Testis (tissue), 3 donors: ENCODE measurements around the gene ADAMTS20. TPM values are rescaled to one million over a fixed set of nuclear protein-coding genes. Genes with fewer than 3 reads are reported as not detected.

Experiments
- DNase-seq: peaks from one replicate; pipeline ENCODE4 v3.0.0-alpha.2; 2019
- H3K27ac ChIP-seq, 2 donors: fragments of 200-600 bp; sonication (generic); one replicate each; pipeline ENCODE4 v1.5.1; 2019
- H3K27me3 ChIP-seq: fragments of 200-600 bp; sonication (generic); one replicate; pipeline ENCODE4 v1.5.1; 2019
- H3K36me3 ChIP-seq: fragments of 200-600 bp; sonication (generic); one replicate; pipeline ENCODE4 v1.5.1; 2017; ENCODE audit warnings: low read depth; ENCODE audit errors: missing control alignments
- H3K4me1 ChIP-seq: fragments of 200-600 bp; sonication (generic); one replicate; pipeline ENCODE4 v1.5.1; 2019
- H3K4me3 ChIP-seq, 2 donors: fragments of 200-600 bp; sonication (generic); one replicate each; pipeline ENCODE4 v1.5.1; 2017 to 2019
- H3K9me3 ChIP-seq: fragments of 200-600 bp; sonication (generic); one replicate; pipeline ENCODE4 v1.5.1; 2017
- CTCF ChIP-seq, 3 experiments: fragments of 450-650 bp in 2 of 3; fragments of 200-600 bp in 1 of 3; sonication (generic) in 1 of 3; IDR thresholded peaks; one replicate each; pipeline ENCODE4 v1.5.1; 2016 to 2019; ENCODE audit warnings: antibody characterized with exemption in 3 of 3, mild to moderate bottlenecking in 2 of 3, moderate library complexity in 1 of 3
- POLR2A ChIP-seq: fragments of 450-650 bp; IDR thresholded peaks from one replicate; pipeline ENCODE4 v1.6.1; 2017; ENCODE audit warnings: antibody characterized with exemption, mild to moderate bottlenecking, moderate library complexity
- WGBS, 2 donors: methylation state at CpG; one replicate each; pipeline ENCODE4 v1.1.5; 2018; 5-methylcytosine and 5-hydroxymethylcytosine counted together
- intact Hi-C: fragments of 100-400 bp; cut with DNase I; formaldehyde crosslinking; loops from one replicate; pipeline ENCODE4 v1.15.1; 2023; ENCODE audit warnings: low total_unique reads
- polyA plus RNA-seq: library from polyadenylated mRNA; stranded (reverse); fragments of 350-450 nt; fragmentation: Illumina TruSeq; extraction: RNeasy Lipid Tissue Mini Kit (QIAGEN cat#74804); gene quantifications from one replicate; pipeline ENCODE4 v1.2.3, GENCODE V29; 2014; ENCODE audit warnings: low read depth, low replicate concordance; ENCODE audit not compliant: insufficient read depth
- total RNA-seq, 2 donors: library from RNA; depleted of rRNA; stranded (reverse); fragments of >200 nt; gene quantifications; one replicate each; pipeline ENCODE4 v1.2.3, GENCODE V29; 2016

The ADAMTS20 gene
- total and polyA plus RNA-seq, 3 donors from 2014 or later = 0.26 to 1.5 (median 1.1) TPM

DNA sequence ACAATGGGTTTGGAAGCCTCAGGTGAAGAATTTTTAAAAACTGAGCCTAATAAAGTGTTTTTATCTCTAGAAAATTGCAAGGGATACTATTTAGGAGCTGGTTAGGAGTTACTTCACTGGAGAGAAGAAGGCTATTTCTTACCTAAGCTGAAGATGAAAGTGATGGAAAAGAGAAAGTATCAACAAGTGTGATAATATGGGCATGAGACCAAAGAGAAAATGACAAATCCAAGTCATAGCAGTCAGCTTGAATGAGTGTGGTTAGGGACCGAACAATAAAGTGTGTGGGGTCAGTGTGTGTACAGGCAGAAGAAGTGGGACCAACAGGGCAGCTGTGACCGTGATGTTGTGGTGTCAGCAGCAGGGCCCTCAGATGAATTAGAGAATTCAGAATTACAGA, 24.2 kb upstream of the ADAMTS20 start:
- Histone ChIP-seq H3K27ac (no peak overlapping the region), H3K4me3 (no peak overlapping the region), H3K36me3 (no peaks in the 10 kb centered on the region), H3K9me3 (no peaks in the 10 kb centered on the region), H3K4me1 (no peaks in the 10 kb centered on the region), H3K27me3 (no peaks in the 10 kb centered on the region)
- 76 to 90% methylated on average over 2 of the region's 2 CpGs for WGBS, 2 donors
- TF ChIP-seq CTCF (IDR thresholded peaks at IDR 0.05) = no peak
- TF ChIP-seq POLR2A = no peak
- intact Hi-C loops = no loop called here
- no peak for DNase-seq

DNA sequence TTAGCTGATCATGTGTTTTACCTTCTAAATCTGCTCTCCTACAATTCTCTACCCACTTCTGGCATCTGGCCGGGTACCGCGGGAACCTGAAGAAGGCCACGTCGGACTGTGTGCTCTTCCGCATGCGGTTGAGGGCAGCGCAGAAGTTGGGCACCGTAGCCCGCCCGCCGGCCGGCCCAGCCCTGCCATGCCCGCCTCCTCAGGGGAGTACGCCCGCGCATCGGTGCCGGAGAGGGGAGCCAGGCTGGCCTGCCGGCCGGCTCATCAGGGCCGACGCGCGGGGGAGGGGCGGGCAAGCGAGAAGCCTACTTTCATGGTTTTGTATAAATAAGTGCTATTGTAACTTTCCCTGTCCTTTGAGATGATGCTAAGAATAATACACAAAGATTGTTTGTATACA, 19.9 kb upstream of the ADAMTS20 start:
- Histone ChIP-seq H3K36me3 (no peaks in the 10 kb centered on the region), H3K9me3 (no peaks in the 10 kb centered on the region), H3K27ac (no peak overlapping the region), H3K4me3 (peak overlapping the region; percentile 4 to 21), H3K27me3 (no peaks in the 10 kb centered on the region), H3K4me1 (no peaks in the 10 kb centered on the region)
- WGBS, 2 donors = 29 to 47% methylated on average over 7 to 27 of the region's 27 CpGs
- intact Hi-C loops = no loop called here
- TF ChIP-seq POLR2A (no peak), CTCF (IDR thresholded peaks at IDR 0.05) (no peak)
- no peak for DNase-seq

- H3K27me3 ChIP-seq = no peaks in the 10 kb centered on the region
- H3K4me3 ChIP-seq = no peak overlapping the region
- intact Hi-C loops = no loop called here
- no peaks in the 10 kb centered on the region for H3K9me3 ChIP-seq
- DNase-seq = no peak
- no peaks in the 10 kb centered on the region for H3K4me1 ChIP-seq
- TF ChIP-seq POLR2A (no peak), CTCF (IDR thresholded peaks at IDR 0.05) (no peak)
- H3K36me3 ChIP-seq = no peaks in the 10 kb centered on the region
- H3K27ac ChIP-seq = no peak overlapping the region
These were observed 4.1 kb upstream of the ADAMTS20 start for GRCh38 chr12:43556057-43556456.

- TF ChIP-seq CTCF (IDR thresholded peaks at IDR 0.05) (no peak), POLR2A (no peak)
- 0 to 1% methylated on average over 21 to 48 of the region's 48 CpGs for WGBS, 2 donors
- no peak for DNase-seq
- no peaks in the 10 kb centered on the region for H3K4me1 ChIP-seq
- no peak overlapping the region for H3K27ac ChIP-seq
- H3K9me3 ChIP-seq = no peaks in the 10 kb centered on the region
- peak overlapping the region; percentile 40 to 45 for H3K4me3 ChIP-seq
- no peaks in the 10 kb centered on the region for H3K36me3 ChIP-seq
- H3K27me3 ChIP-seq = no peaks in the 10 kb centered on the region
- intact Hi-C loops = no loop called here
These were observed 578 bp downstream of the ADAMTS20 start for GRCh38 chr12:43551279-43551970.

DNA sequence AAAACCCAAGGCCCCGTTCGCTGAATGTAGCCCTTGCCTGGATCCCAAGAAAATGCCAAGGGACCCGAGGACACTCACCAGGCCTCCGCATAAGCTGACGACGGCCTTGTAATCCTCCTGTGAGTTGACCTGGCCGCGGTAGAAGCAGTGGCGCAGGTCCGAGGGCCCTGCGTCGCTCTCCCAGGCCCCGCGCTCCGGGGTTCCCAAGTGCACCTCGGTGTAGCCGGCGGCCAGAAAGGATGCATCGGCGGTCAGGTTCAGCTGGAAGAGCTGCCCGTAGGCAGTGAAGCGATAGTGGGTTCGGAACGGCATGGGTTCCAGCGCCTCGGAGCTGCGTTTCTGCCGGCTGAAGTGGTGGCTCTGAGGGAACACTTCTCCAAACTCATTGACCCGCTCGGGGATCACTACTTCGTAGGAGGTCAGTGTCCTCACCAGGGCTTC, 1.2 kb downstream of the ADAMTS20 start:
- no peaks in the 10 kb centered on the region for H3K36me3 ChIP-seq
- intact Hi-C loops = no loop called here
- no peaks in the 10 kb centered on the region for H3K9me3 ChIP-seq
- TF ChIP-seq CTCF (IDR thresholded peaks at IDR 0.05) (no peak), POLR2A (no peak)
- H3K4me1 ChIP-seq = no peaks in the 10 kb centered on the region
- 10 to 14% methylated on average over 10 to 24 of the region's 31 CpGs for whole genome bisulfite sequencing, 2 donors
- DNase-seq = no peak
- H3K4me3 ChIP-seq = no peak overlapping the region
- no peak overlapping the region for H3K27ac ChIP-seq
- no peaks in the 10 kb centered on the region for H3K27me3 ChIP-seq
